Left kidney (tissue), 2 donors: ENCODE results near the gene RSBN1. TPM values are rescaled to one million over a fixed set of nuclear protein-coding genes. Genes with fewer than 3 reads are reported as not detected.

Source experiments
- DNase-seq: peaks from one replicate; pipeline ENCODE4 v3.0.0-alpha.2; 2013
- polyA plus RNA-seq: library from polyadenylated mRNA; unstranded; fragments of 120-200 nt; gene quantifications from one replicate; pipeline ENCODE4 v1.2.1, GENCODE V29; 2013; ENCODE audit not compliant: insufficient read length

Gene RSBN1
- polyA plus RNA-seq, 1 donor = 27.9 TPM

DNA sequence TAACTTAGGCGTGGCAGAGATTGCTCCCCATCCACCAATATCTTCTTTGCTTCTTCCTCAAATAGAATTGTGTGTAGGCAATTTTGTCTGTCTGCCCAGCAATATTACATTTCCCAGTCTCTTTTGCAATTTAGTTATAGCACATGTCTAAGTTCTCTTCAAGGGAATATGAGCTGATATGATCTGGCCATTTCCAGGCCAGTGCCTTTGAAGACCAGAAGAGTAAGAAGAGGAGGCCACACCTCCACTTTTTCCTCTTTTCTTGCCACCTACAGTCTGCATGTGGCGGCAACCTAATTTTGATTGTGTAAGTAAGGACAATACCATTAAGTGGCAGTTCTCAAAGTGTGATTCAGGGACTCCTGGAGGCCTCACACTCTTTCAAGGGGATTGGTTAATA, 6.3 kb upstream of the RSBN1 start:
- no peak for DNase-seq

DNA sequence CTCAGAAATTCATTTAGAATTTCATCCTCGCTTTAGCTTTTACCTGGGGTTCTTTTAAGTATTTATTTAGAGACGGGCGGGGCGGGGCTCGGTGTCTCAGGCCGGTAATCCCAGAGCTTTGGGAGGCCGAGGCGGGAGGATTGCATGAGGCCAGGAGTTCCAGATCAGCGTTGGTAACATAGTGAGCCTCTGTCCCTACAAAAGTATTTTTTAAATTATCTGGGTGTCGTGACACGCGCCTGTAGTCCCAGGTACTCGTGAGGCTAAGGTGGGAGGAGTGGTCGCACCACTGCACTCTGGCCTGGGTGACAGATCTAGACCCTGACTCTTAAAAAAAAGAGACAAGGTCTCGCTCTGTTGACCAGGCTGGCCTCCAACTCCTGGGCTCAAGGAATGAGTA, 942 bp upstream of the RSBN1 start:
- DNase-seq = no peak

DNA sequence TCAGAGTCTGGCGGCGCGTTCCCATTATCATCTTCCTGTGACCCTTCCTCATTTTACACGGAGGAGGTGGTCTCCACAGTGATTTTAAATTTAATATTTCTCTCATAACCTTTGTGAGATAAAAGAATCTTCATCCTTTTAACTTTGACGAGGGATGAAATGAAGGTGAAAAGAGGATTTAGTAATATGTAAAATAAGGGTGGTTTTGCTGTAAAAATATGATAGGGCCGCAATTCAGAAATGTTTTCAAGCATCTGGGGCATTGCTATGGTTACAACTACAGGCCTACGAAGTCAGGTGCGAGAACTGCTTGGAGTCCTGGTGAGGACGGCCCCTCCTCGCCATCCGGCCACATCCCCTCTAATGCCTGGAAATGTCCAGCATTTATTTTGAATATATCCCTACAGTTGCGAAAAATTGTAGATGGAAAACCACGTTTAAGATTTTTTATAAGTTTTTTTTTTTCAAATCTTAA, 422 bp upstream of the RSBN1 start:
- DNase-seq = no peak

DNA sequence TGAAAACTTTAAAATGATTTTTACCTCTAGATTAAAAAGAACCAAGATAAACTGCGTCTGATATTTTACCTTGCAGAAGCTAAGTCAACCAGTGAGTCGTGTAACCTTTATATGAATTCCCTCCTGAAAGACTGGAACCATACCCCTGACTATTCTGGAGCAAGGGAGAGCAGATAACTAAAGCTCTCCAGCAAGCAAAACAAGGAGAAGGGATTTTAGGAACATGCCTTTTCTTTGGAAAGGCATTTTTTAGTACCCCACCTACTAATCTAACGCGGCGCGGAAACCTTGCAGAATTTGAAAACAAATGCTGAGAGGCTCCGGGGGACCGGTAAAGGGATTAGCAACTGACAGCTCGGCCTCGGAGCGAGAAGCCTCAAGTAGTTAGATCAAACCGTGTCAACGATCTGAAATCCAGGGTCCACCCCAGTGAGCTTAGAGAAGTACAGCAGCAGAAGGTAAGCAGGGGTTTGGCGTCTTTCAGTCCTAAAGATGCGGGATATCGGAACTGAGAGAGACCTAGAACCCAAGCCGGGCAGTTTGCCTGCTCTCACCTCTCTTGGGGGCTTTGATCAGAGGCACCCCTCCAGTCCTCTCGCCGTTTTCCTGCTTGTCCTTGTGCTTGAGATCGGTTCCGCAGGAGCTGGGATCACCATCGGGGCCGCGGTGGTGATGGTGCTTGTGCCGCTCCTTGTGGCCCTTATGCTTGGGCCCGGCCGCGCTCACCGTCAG, 954 bp downstream of the RSBN1 start:
- peak; percentile 33 for DNase-seq

DNA sequence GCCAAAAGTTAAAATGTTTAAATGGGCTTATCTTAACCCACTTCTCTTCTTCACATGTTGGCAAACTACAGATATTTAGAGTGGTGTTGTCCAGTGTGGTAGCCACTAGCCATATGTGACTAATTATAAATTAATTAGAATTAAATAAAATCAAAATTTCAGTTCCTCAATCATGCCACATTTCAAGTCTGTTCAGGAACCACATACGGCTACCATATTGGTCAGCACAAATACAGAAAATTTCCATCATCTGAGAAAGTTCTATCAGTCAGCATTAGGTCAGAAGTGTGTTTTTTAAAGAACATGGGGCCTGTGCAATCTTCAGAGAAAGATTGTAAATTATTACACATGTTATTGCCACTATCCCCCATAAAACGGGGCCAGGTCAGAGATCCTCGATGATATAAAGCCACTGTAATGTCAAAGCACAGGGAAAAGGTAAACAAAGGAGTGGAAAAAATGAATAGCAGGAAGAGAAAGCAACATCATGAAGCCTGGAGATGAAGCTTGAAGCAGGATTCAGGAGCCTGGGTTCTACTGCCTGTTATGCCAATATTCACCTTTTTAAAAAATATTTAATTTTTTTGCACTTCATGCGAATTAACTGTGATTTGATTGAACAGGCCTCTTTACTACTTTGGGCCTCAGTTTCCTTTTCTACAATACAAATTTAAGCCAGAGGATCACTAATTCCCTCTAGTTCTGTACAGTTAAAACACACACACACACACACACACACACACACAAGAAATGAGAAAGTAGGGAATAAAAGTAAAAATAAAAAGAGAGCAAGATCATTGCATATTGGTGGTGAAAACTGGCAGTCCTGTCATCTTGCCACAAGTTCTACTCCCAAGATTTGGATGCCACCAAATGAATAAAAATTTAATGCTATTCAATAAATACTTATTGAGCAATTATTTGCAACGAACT, 2.3 kb downstream of the RSBN1 start:
- DNase-seq = no peak

DNA sequence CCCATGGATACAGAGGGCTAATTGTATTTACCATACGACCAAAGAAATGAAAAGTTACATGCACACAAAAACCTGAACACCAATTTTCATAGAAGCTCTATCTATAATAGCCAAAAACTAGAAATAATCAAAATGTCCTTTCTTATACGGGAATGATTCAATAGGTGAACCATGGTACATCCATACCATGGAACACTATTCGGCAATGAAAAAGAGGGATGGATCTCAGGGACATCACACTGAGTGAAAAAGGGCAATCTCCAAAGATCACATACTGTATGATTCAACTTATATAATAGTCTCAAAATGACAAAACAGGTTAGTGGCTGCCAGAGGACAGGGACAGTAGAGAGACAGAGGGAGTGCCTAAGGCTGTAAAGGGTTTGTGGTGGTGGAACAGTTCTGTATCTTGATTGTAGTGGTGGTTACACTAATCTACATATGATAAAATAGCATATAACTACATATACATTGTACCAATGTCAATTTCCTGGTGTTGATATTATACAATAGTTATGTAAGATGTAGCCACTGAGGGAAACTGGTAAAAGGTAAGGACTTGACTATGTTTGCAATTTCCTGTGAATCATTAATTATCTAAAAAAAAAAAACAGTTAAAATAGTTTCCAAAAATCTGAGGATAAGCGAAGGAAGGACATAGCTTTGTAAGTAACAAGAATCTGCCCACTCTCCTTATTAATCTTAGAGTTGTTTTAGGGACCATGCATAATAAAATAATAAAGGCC, 3.7 kb downstream of the RSBN1 start:
- DNase-seq = no peak

DNA sequence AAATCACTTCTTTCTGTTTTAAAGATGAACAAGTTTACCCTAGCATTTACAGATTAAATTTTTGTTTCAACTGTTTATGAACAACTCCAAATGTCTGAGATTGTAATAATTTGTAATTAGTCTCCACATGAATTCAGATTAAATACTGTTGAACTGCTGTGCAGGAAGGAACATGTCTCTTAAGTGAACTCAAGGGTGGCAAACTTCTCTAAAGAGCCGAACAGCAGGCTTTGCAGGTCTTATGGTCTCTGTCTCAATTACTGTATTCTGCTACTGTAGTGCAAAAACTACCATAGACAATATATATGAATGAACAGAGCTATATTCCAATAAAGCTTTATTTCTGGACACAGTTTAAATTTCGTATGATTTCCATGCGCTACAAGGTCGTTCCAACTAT, 6.6 kb downstream of the RSBN1 start:
- no peak for DNase-seq

DNA sequence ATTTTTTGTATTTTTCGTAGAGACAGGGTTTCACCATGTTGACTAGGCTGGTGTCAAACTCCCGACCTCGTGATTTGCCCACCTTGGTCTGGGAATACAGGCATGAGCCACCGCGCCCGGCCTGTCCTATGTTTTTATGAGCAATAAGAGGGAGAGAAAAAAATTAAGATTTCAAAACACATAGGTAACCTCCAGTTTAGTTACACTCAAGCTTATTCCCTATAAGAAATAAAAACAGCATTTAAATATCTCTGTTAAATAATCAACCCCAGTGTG, 7.1 kb downstream of the RSBN1 start:
- DNase-seq = no peak

DNA sequence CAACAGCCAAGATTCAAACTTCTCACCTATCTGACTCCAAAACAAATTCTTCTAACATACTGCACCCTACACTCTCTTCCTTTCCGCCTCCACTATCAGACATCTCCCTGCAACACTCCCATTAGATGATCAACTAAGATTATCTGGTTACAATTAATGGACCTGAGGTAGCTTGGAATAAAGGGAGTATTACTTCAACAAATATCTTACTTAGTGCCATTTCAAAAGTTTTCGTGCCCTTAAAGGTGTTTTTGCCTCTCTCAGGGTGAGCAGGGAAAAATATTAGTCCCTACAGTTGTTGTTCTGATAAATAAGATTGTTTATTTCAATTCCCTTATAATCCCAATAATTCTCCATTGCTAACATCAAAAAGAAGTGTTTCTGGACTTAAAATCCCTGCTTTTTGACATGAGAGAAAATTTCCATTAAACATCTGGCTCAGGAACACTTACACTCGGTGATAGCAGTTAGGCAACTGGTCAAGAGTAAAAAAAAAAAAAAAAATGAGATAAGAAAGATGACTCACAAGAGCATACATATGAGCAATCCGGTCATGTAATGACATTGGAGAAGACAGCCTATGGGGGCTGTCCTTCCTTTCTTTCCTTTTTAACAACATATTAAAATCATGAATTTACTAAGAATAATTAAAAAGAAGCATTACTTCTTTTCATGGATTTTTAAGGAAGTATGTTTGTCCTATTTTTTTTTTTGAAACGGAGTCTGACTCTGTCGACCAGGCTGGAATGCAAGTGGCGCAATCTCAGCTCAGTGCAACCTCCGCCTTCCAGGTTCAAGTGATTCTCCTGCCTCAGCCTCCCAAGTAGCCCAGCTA, 7.6 kb downstream of the RSBN1 start:
- no peak for DNase-seq

DNA sequence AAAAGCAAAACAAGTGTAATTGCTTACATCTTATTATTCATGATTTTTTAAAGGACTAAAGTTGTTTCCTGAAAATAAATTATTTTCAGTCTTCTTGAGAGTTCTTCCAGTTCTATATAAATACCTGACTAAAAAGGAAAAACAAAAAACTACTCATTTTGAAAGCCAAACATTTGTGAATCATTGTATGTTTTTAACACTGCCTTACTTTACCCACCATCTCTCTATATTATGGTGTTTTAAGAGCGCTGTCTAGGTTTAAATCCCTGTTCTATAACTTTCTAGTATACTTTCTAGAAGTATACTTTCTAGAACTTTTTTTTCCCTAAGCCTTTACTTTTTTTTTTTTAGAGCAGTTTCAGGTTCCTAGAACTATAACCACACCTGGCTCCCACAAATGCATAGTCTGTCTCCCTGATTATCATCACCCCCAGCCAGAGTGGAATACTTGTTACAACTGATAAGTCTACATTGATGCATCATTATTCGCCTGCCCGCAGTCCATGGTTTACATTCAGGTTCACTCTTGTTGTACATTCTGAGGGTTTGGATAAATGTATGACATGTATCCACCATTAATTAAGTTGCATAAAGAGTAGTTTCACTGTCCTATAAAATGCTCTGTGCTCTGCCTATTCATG, 9.8 kb downstream of the RSBN1 start:
- no peak for DNase-seq

DNA sequence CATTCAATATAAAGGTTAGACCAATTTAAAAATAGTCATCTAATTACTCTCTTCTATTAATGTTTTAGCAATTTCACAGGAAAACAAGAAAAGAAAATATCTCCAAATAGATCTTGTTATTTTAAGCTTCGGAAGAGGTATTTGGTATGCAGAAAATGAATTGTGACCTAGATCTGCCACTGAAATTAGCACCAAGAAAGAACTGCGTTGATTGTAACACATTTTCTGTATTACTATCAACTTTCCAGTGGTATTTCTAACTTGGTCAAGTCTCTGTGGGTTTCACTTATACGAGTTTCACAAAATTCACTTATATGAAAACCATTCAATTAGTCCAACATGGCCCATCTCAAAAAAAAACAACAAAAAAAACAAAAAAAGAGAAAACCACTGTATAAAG, 11.8 kb downstream of the RSBN1 start:
- DNase-seq = no peak

DNA sequence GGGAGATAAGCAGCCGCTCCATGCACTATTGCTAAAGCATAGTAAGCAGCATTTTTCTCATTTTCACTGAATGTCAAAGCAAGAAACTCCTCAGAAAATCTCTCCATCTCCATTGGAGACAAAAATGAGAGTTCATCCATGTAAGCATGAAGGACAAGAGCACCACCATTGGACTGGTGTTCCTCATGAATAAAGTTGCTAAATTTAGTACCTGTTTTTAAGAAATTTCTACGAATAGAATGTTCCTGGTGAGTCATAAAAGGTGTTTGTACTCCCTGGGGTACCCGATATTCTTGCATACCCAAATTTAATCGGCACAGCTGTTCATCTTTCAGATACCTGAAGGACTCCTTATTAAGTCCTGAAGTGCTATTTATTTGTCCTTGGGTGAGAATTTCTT, 14.8 kb downstream of the RSBN1 start:
- DNase-seq = no peak

DNA sequence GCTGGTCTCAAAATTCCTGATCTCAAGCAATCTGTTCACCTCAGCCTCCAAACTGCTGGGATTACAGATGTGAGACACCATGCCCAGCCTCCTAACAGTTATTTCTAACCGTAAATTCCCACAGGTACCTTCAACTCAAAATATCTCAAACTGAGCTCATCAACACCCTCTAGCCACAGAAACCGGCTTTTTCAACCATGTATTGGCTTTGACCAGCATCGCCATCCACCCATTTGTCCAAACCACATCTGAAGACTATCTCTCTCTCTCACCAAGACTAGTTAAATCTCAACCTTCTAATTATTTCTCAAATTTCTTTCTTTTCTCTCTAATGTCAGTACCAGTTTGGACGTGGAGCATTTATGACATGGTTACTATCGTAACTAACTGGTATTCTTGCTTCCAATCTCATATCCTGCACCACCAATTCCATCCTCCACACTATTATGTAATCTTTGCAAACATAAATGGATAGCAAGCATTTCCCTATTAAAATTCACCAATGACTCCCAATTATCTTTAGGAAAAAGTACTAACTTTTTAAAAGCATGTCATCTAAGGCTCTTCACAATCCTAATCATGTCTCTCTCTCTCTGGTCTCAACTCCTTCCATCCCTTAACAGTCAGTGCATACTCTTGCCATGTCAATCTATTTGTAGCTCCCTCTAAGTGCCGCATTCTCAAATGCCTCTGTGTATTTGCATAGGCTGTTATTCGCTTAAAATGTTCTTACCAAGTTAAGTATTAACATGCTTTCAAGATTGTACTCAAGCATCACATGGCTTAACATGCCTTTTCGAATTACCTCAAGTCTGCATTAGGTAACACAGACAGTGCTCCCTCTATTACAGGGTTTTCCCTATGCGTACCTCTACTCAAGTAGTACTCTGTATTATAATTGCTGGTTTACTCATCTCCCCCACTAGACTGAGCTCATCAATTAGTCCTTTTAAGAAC, 18.1 kb downstream of the RSBN1 start:
- DNase-seq = peak; percentile 17

DNA sequence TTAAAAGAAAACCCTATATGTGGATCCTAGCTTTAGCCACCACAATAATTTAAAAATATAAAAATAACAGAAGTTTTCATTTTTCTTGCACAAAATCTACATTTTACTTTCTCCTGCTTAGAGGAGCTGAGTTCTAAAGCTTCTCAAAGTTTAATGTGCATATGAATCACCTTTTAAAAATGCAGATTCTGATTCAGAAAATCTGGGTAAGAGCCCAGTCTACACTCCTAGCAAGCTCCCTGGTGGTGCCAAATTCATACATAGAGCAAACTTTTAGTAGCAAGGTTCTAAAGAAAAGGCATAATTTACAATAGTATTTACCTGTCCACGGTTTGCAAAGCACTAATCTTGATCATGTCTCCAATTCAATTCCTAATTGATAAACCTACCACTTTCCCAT, 19.3 kb downstream of the RSBN1 start:
- DNase-seq = no peak

DNA sequence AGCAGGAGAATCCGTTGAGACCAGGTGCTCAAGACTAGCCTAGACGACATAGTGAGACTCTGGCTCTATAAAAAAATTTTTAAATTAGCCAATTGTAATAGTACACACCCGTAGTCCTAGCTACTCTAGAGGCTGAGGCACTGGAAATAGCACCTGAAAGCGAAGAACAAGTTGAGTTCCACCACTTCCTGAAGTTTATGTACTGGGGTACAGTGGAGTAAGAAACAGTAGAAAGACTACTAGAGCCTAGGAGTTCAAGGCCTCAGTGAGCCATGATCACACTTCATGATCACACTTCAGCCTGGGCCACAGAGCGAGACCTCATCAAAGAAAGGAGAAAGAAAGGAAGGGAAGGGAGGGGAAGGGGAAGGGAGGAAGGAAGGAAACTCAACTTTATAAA, 19.8 kb downstream of the RSBN1 start:
- DNase-seq = no peak

DNA sequence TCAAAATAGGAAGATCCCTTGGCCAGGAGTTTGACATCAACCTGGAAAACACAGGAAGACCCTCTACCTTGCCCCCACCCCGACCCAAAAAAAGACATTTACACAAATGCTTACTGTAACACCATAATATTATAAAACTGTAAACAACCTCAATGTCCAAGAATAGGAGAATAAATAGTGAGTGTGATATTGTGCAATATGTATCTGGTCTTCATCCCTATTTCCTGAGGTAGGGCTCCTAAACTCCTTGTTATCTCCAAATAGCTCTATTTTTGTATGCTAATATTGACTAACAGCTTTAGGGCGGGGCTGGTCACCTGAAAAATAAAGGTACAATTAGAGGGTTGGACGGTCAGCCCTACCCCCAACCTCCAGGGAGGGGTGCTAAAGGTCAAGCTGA, 23.5 kb downstream of the RSBN1 start:
- no peak for DNase-seq

DNA sequence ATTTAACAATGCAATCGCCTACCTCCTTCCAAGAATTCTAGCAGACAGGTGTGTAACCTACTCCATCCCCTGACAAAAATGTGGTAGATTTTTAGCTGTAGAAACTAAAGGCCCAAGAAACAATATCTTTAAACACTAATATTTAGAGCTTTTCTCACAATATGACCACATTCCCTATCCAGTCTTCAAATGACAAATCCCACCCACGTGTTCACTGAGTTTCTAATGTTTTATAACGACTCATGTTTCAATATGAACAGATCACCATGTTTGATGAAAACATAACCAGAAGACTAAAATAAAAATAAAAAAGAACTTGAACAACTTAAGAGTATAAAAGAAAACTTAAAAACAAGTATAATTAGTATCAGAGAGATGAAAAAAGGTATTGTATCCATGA, 24.6 kb downstream of the RSBN1 start:
- DNase-seq = no peak

DNA sequence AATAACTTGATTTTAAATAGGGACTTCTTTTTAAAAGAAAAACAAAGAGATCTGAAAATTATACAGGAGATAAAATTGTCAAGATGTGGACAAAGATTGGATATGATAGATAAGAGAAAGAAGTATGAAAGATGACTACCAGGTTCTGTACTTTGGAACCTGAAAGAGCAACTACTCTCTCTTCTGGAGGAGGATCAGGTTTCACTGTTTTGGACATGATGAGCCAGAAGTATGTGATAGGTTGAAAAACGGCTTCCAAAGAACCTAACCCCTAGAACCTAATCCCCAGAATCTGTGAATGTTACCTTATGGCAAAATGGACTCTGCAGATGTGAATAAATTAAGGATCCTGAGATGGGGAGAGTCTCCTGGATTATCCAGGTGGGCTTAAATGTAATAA, 26.2 kb downstream of the RSBN1 start:
- DNase-seq = no peak

DNA sequence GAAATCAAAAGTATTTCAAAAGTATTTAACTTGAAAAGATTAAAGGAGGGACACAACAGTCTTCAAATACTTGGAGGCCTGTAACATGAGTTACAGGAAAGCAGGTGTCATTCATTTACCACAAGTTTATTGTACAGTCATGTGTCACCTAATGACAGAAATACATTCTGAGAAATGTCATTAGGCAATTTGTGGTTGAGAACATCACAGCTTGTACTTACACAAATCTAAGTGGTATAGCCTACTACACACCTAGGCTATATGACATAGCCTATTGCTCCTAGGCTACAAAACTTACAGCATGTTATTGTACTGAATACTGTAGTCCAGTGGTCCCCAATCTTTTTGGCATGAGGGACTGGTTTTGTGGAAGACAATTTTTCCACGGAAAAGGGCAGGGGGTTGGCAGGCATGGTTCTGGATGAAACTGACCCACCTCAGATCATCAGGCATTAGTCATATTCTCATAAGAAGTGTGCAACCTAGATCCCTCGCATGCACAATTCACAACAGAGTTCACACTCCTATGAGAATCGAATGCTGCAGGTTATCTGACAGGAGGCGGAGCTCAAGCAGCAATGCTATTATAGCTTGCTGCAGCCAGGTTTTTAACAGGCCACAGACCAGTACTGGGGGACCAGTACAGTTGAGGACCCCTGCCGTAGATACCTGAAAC, 28.0 kb downstream of the RSBN1 start:
- DNase-seq = no peak
